HG03521 (cell line): ENCODE measurements around the gene IFITM10.

Source experiments
- ATAC-seq: cut with Tn5 transposase; IDR thresholded peaks from one replicate; pipeline ENCODE4 v1.9.1; 2021; ENCODE audit warnings: mild to moderate bottlenecking, moderate library complexity; ENCODE audit not compliant: unreplicated experiment

Gene IFITM10

DNA sequence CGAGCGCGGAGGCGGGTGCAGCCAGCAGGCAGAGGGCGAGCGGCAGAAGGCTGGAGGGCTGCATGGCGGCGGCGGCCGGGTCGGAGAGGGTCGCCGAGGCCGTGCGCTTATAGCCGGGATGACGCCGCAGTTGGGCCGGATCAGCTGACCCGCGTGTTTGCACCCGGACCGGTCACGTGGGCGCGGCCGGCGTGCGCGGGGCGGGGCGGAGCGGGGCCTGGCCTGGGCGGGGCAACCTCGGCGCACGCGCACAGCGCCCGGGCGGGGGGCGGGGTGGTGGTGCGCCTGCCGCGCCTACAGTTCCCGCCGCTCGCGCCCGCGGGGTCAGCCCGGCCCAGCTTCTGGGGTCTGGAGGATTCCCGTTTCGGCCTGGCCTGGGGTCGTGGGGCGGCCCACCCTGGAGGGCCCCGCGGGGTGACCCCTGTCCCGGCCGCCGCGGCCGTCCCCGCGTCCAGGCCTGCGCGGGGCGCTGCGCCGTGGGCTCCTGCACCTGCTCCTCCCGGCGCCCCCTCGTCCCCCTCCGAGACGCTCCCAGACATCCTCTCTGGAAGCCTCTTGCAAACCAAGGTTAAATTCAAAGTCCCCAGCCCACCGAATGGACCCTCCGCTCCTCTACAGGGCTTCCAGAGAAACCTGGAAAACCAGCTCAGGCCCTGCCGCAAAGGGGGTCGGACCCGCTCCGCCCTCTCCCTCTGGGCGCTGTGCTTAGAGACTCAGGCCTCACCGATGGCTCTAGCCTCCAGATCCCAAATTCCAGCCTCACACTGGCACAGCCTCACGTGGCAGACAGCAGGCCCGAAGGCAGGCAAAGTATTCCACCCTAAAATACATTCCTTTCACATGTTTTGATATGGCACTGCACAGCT is 13.6 kb upstream of the IFITM10 start, which contains the start of gene CTSD:
TSS of gene CTSD (minus strand) at position 132 of the 866 bp plus-strand sequence. CDS start at position 64, 68 bp downstream.
- ATAC-seq, result peak; percentile 80

DNA sequence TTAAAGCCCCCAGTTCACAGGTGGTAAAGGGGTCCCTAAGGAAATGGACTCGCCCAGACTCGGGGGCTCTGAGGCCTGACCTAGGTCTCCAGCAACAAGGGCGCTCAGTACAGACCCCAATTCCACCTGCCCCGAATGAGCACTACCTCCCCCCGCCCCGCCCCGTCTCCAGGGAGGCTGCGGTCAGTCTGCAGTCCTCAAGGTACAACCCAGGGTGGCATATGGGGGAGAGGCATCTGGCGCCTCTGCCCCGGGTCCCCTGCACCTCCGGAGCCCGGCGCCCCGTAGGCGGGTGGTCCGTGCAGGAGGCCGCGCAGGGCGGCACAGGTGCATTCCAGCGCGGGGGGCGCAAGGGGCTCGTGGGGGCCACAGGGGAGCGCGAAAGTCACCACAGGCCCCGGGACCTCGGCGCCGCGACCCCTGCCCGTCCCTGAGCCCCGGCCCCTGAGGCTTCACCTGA is 13.0 kb upstream of the IFITM10 start:
- peak; percentile 24 for ATAC-seq

DNA sequence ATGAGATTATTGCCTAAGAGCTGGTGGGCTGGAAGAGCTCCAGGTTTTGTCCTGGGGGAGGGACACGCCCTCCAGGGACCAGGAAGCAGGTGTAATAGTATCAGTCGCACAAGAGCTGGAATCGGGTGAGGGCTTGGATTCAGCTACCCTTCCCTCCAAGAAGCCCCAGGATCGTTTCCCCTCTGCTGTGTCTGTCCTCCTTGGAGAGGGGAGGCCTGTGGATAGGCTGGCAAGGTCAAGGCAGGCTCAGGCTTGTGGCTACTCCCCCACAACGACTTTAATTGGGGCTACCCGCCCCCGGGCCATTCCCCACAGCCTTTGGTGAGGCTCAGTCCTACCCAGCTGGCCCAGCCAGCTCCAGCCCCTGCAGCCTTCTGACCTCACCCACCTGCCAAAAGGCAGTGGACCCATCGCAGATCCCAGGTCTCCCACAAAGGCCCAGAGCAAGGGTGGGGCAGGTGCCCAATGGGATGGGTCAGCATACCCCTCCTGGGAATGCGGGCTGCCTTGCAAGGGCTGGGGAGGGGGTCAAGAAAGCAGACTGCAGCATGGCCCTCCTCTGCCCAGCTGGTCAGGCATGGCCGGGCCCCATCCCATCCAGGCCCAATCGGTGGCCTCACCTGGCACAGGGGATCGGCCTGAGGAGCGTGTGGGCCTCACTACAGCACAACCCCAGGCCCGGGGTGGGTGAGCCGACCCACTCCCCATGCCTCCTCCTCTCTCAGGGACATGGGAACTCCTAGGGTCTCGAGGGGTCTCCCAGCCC is 12.3 kb upstream of the IFITM10 start:
- no peak for ATAC-seq

DNA sequence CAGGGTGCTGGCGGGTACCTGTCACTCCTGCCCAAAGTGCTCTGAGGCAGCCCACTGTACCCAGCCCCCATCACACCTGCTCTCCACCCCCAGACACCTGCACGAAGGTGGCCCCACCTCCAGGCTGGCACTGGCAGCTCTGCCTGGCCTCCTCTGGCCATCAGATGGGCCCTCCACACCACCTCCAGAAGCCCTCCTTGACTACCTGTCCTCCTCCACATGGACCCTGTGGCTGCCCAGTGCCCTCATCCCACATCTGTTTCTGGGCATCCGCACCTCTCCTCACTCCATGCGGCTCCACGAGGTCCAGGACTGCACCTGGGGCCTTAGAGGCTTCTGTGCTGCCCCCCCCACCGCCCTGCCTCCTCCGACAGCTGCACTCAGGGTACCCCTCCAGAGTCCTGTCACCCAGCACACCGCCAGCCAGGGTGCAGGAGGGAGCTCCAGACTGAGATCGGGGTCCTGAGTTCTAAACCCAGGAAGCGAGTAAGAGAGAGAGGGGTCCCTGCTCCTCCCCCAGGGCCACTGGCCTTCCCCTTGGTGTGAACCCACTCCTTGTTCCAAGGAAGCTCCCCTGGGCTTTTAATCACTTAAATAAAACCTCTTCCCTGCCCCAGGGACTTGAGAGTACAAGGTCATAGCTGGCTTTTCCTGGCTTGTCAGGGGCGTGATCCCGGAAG is 11.6 kb upstream of the IFITM10 start:
- no peak for ATAC-seq

GRCh38 chr11:1761110-1761856 is 10.9 kb upstream of the IFITM10 start:
- no peak for ATAC-seq

GRCh38 chr11:1760351-1761109 is 10.1 kb upstream of the IFITM10 start:
- ATAC-seq, result no peak

DNA sequence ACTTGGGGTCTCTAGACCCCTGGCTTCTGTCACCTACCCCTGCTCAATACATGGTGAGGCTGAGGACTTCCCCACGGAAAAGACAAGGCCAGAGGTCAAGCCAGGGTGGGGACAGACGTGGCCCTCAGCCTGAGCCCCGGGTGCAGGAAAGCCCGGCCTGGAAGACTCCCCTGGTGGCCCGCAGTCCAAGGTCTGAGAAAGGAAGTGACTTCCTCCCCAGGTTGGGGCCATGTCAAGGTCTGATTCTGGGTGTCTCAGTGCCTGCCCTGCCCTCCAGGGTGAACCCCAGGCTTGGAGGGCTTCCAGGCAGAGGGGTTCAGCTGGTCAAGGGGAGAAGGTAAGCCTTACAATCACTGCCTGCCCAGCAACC is 9.4 kb upstream of the IFITM10 start:
- no peak for ATAC-seq

GRCh38 chr11:1759151-1759850 is 8.9 kb upstream of the IFITM10 start:
- ATAC-seq, result no peak

DNA sequence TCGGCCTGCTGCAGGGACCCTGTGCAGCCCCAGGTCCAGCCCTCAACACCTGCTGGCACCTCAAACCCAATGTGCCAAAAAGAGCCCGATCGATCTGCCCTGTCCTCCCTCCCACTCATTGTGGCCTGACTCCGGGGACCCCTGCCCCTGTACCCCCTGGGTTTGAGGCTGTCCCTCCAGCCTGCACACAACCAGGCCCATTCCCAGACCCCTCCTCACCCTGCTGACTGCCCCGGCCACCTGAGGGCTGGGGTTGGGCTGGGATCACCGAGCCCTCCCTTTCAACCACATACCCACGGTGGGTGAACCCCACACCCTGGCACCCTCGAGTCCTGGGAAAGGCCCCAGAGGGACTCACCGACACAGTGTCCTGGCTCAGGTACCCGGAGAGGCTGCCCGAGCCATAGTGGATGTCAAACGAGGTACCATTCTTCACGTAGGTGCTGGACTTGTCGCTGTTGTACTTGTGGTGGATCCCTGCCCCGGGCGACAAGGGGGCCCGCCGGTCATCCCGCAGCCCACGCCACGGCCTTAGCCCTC is 8.3 kb upstream of the IFITM10 start:
- ATAC-seq, result no peak

GRCh38 chr11:1757861-1758610 is 7.6 kb upstream of the IFITM10 start:
- no peak for ATAC-seq

GRCh38 chr11:1756791-1757771 is 6.7 kb upstream of the IFITM10 start:
- no peak for ATAC-seq

- no peak for ATAC-seq
Observed at GRCh38 chr11:1755692-1756561, 5.5 kb upstream of the IFITM10 start.

GRCh38 chr11:1755344-1755691 is 4.9 kb upstream of the IFITM10 start:
- ATAC-seq, result no peak

DNA sequence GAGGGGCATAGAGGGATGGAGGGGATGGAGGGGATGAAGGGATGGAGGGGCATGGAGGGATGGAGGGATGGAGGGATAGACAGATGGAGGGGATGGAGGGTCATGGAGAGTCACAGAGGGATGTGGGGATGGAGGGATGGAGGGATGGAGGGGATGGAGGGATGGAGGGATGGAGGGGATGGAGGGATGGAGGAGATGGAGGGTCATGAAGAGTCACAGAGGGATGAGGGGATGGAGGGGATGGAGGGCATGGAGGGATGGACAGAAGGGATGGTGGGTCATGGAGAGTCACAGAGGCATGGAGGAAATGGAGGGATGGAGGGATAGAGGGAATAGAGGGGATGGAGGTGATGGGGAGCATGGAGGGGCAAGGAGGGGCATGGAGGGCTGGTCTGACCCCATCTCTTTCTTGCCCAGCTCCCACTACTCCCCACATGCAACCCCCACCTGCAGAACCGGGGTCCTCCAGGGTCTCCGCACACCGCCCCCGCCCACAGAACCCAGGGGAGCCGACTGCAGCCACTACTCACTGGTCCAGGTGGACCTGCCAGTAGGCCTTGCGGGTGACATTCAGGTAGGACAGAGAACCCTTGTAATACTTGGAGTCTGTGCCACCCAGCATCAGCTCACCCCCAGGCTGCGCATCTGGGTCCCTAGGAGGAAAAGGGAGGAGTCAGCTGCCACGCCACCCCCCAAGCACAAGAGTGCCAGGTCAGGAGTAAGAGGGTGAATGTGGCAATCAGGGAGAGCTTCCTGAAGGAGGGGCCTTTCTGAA is 4.2 kb upstream of the IFITM10 start:
- ATAC-seq, result no peak

- ATAC-seq, result no peak
Observed at GRCh38 chr11:1753929-1754305, 3.5 kb upstream of the IFITM10 start.
